ENCODE results near the gene PSMA6. TPM values are rescaled to one million over a fixed set of nuclear protein-coding genes. Genes with fewer than 3 reads are reported as not detected.

PSMA6 gene
- total and polyA plus RNA-seq, 2 of the 8 experiments (the other 6 are each of a cell fraction or from before 2014, with no cell fraction given): 180 to 238 TPM

GRCh38 chr14:35252451-35252868 lies 39.7 kb upstream of the PSMA6 start:
- Histone ChIP-seq H3K4me1 (replicated peaks in 1 of 4; ENCODE audit: control insufficient read depth in 3 of 4, insufficient read depth in 4 of 4, low read length in 3 of 4) (no peaks in the 10 kb centered on the region), H3K4me3 (ENCODE audit: extremely low read depth in 1 of 4, insufficient read depth in 2 of 4, low read depth in 3 of 4, low read length in 4 of 4) (no peak overlapping the region), H2BK120ac (replicated peaks; ENCODE audit: low read depth, low read length) (no peak overlapping the region), H2BK5ac (ENCODE audit: low read depth, low read length) (no peak overlapping the region; the same call in 1 of the 2 replicates), H4K8ac (ENCODE audit: extremely low read depth, insufficient read depth, low read length) (no peak overlapping the region), H3K4me2 (ENCODE audit: insufficient read depth in 1 of 2, low read depth in 2 of 2, low read length in 2 of 2) (no peak overlapping the region), H4K5ac (ENCODE audit: insufficient read length, low read depth, low read length) (no peak overlapping the region), H4K20me1 (replicated peaks in 1 of 2; ENCODE audit: control insufficient read depth in 1 of 2, insufficient read depth in 2 of 2, low read length in 2 of 2) (no peaks in the 10 kb centered on the region), H3K79me1 (ENCODE audit: low read depth, low read length) (no peaks in the 10 kb centered on the region), H3K18ac (ENCODE audit: extremely low read depth, low read length) (no peak overlapping the region), H2BK12ac (ENCODE audit: low read depth, low read length) (no peak overlapping the region), H3K9me3 (ENCODE audit: insufficient read depth in 2 of 2, low read depth in 1 of 2, low read length in 1 of 2) (no peaks in the 10 kb centered on the region), H3K14ac (ENCODE audit: insufficient read length) (no peak overlapping the region), H2AFZ (ENCODE audit: low read length) (no peak overlapping the region), H2BK20ac (ENCODE audit: low read length) (no peak overlapping the region), H3K4ac (replicated peaks; ENCODE audit: insufficient read length, low read depth, low read length) (no peak overlapping the region), H3K27me3 (replicated peaks in 1 of 4; ENCODE audit: control insufficient read depth in 3 of 4, extremely low read depth in 1 of 4, insufficient read depth in 3 of 4, low read length in 3 of 4) (no peaks in the 10 kb centered on the region), H3K36me3 (ENCODE audit: control insufficient read depth in 2 of 4, insufficient read depth in 4 of 4, low read length in 3 of 4) (no peaks in the 10 kb centered on the region), H3K56ac (replicated peaks; ENCODE audit: insufficient read length, low read depth, low read length) (no peak overlapping the region), H3K27ac (ENCODE audit: low read depth, low read length) (no peak overlapping the region), H3K9ac (replicated peaks in 1 of 4; ENCODE audit: extremely low read depth in 1 of 4, low read depth in 3 of 4, low read length in 3 of 4) (no peak overlapping the region), H3K23me2 (ENCODE audit: low read depth, low read length) (no peaks in the 10 kb centered on the region), H2AK5ac (ENCODE audit: low read depth, low read length) (no peak overlapping the region), H4K91ac (replicated peaks; ENCODE audit: insufficient read length, low read length) (no peak overlapping the region), H3K23ac (ENCODE audit: insufficient read length) (no peak overlapping the region), H3K79me2 (ENCODE audit: control insufficient read depth in 1 of 2, insufficient read depth in 2 of 2, low read length in 2 of 2) (no peaks in the 10 kb centered on the region), H2BK15ac (ENCODE audit: low read length) (no peak overlapping the region)
- no peak for TF ChIP-seq SRF (IDR thresholded peaks at IDR 0.05; ENCODE audit: low read depth, low read length)
- no peak for TF ChIP-seq CEBPB (IDR thresholded peaks at IDR 0.05; ENCODE audit: low read depth, low read length)
- no peak for TF ChIP-seq CREB1 (IDR thresholded peaks at IDR 0.05)
- no peak for TF ChIP-seq HDAC6 (IDR thresholded peaks at IDR 0.05; ENCODE audit: low read depth, low read length)
- TF ChIP-seq FOSL1 (IDR thresholded peaks at IDR 0.05; ENCODE audit: insufficient read depth, low read depth, low read length): no peak
- TF ChIP-seq CBX5 (IDR thresholded peaks at IDR 0.05; ENCODE audit: low read depth, low read length): no peak
- TF ChIP-seq SP4 (IDR thresholded peaks at IDR 0.05; ENCODE audit: low read length): no peak
- no peak for TF ChIP-seq ATF2 (IDR thresholded peaks at IDR 0.05; ENCODE audit: low read length)
- TF ChIP-seq SIX5 (IDR thresholded peaks at IDR 0.05; ENCODE audit: low read depth, low read length): no peak
- ChIA-PET CTCF (ENCODE audit: partially characterized antibody) (interaction anchor here (2.0 kb wide), 1 partner anchor 23 kb away, joined by 9 read pairs; no protein-coding TSS in a partner anchor), POLR2A (ENCODE audit: partially characterized antibody) (no interaction called here)
- DNase-seq (ENCODE audit: low read depth in 1 of 2, low spot score in 2 of 2) (no peak), FAIRE-seq (no peak)
- WGBS, 2 experiments (ENCODE audit: extremely low coverage in 1 of 2, insufficient coverage in 1 of 2, insufficient read length in 1 of 2, insufficient replicate concordance in 2 of 2, low coverage in 1 of 2, low lambda C conversion rate in 2 of 2, missing lambda C conversion rate in 1 of 2): 85% methylated on average over 1 of the region's 1 CpG; no CpG with 5 or more reads in 1 of the 2 experiments
